Measurements from ENCODE around the gene LMTK3. TPM values are rescaled to one million over a fixed set of nuclear protein-coding genes. Genes with fewer than 3 reads are reported as not detected.

The LMTK3 gene
- total and polyA plus RNA-seq, 8 donors = 0.45 to 23.5 (median 1.4) TPM; not detected in 1

DNA sequence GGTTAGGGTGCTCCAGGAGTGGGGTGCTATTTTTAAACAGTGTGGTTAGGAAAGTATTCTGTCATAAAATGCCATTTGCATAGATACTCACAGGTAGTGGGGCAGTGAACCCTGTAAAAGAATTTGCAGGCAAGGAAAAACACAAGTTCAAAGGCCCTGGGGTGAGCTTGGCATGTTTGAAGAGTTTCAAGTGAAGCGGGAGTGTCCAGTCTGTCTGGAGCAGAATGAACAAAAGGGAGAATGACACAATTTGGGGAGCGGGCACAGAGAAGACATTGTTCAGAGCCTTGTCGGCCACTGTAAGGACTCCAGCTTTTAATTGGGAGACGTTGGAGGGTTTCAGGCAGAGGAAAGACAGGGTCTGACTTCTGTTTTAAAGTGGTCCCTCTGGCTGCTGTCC lies 63.1 kb downstream of the LMTK3 start:
- H3K4me3 ChIP-seq = no peak overlapping the region
- no peak for TF ChIP-seq EP300 (IDR thresholded peaks at IDR 0.05)
- TF ChIP-seq CTCF (IDR thresholded peaks at IDR 0.05) = no peak
- TF ChIP-seq POLR2A (IDR thresholded peaks at IDR 0.05) = no peak
- TF ChIP-seq POLR2AphosphoS5 (IDR thresholded peaks at IDR 0.05) = no peak
- DNase-seq = no peak
- H3K27ac ChIP-seq = no peak overlapping the region
- H3K4me1 ChIP-seq = peaks cover 16 to 58% (median 44%) of the 10 kb centered on the region in 4 donors
- intact Hi-C loops (cut with DNase I; ENCODE audit: low total_unique reads) = no loop called here
- H3K27me3 ChIP-seq = peaks cover 0 to 14% (median 5%) of the 10 kb centered on the region in 3 donors
- no peaks in the 10 kb centered on the region for H3K9me3 ChIP-seq
- WGBS, 5 donors = 89 to 96% (median 92%) methylated on average over 4 of the region's 4 CpGs
- peaks cover 35 to 67% (median 66%) of the 10 kb centered on the region in 4 donors for H3K36me3 ChIP-seq

DNA sequence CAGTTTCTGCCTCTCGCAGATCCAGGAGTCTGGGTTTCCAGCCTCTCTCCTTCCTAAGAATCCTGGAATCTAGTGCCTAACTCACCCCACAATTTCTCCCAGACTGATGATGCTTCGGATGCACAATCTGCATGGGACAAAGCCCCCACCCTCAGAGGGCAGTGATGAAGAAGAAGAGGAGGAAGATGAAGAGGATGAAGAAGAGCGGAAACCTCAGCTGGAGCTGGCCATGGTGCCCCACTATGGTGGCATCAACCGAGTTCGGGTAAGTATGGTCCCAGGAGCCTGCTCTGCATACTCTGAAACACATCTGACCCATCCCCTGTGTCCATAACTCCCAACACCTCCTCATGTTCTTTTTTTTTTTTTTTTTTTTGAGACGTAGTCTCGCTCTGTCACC lies 65.1 kb downstream of the LMTK3 start:
- 73 to 87% (median 80%) methylated on average over 5 to 7 of the region's 7 CpGs for WGBS, 5 donors
- H3K4me1 ChIP-seq = peaks cover 16 to 51% (median 37%) of the 10 kb centered on the region in 4 donors
- H3K4me3 ChIP-seq = peak overlapping the region; percentile 78 to 100 (median 92)
- peak overlapping the region in 4 of 5 donors; percentile 80 to 91 (median 88) for H3K27ac ChIP-seq
- intact Hi-C loops (cut with DNase I; ENCODE audit: low total_unique reads) = no loop called here
- no peaks in the 10 kb centered on the region for H3K9me3 ChIP-seq
- H3K27me3 ChIP-seq = peaks cover 0 to 33% (median 21%) of the 10 kb centered on the region in 3 donors
- TF ChIP-seq EP300 (IDR thresholded peaks at IDR 0.05) = no peak
- TF ChIP-seq POLR2AphosphoS5 (IDR thresholded peaks at IDR 0.05) = no peak
- no peak for TF ChIP-seq CTCF (IDR thresholded peaks at IDR 0.05)
- no peak for TF ChIP-seq POLR2A (IDR thresholded peaks at IDR 0.05)
- no peak for DNase-seq
- peaks cover 20 to 47% (median 46%) of the 10 kb centered on the region in 4 donors for H3K36me3 ChIP-seq

GRCh38 chr19:48445606-48446481 lies 65.8 kb downstream of the LMTK3 start, which contains the start of gene GRWD1:
Gene GRWD1 (plus strand): TSS chr19:48445983. CDS start chr19:48446006, 23 bp downstream.
- peak within 1 kb of the TSS; percentile 78 to 100 (median 92) for H3K4me3 ChIP-seq
- H3K27me3 ChIP-seq = peaks cover 0 to 41% (median 21%) of the 10 kb centered on the region in 3 donors
- DNase-seq = peak; percentile 91 to 98
- no peaks in the 10 kb centered on the region for H3K9me3 ChIP-seq
- peaks cover 16 to 51% (median 37%) of the 10 kb centered on the region in 4 donors for H3K4me1 ChIP-seq
- TF ChIP-seq EP300 (IDR thresholded peaks at IDR 0.05) (no peak), POLR2AphosphoS5 (IDR thresholded peaks at IDR 0.05) (peak; percentile 42 to 93 (median 75))
- H3K27ac ChIP-seq = peak within 1 kb of the TSS; percentile 80 to 91 (median 89)
- intact Hi-C loops (cut with DNase I; ENCODE audit: low total_unique reads) = no loop called here
- peaks cover 12 to 40% (median 39%) of the 10 kb centered on the region in 4 donors for H3K36me3 ChIP-seq
- WGBS, 5 donors = 0 to 1% (median 0%) methylated on average over 42 to 61 of the region's 61 CpGs

GRCh38 chr19:48445256-48445605 lies 66.4 kb downstream of the LMTK3 start:
- Histone ChIP-seq H3K27me3 (peaks cover 0 to 47% (median 21%) of the 10 kb centered on the region in 3 donors), H3K36me3 (peaks cover 6 to 34% (median 33%) of the 10 kb centered on the region in 4 donors), H3K4me3 (peak overlapping the region; percentile 78 to 100 (median 92)), H3K4me1 (peaks cover 16 to 51% (median 37%) of the 10 kb centered on the region in 4 donors), H3K27ac (peak overlapping the region; percentile 80 to 91 (median 89)), H3K9me3 (no peaks in the 10 kb centered on the region)
- WGBS, 5 donors = 2 to 6% (median 4%) methylated on average over 6 of the region's 6 CpGs
- no peak for TF ChIP-seq POLR2A (IDR thresholded peaks at IDR 0.05)
- no peak for TF ChIP-seq POLR2AphosphoS5 (IDR thresholded peaks at IDR 0.05)
- peak in 3 of 7 experiments; percentile 26 to 52 (median 45) for TF ChIP-seq CTCF (IDR thresholded peaks at IDR 0.05)
- TF ChIP-seq EP300 (IDR thresholded peaks at IDR 0.05) = no peak
- intact Hi-C loops (cut with DNase I; ENCODE audit: low total_unique reads) = no loop called here
- peak in 1 of 2 donors; percentile 87 for DNase-seq
